SIG-M5 treated with dmso at 0.1 percent for 504 hours (cell line): ENCODE results near the gene CRYBA4.

Source experiments
- DNase-seq: peaks from one replicate; lab custom pipeline; 2025; ENCODE audit not compliant: unreplicated experiment; lab: John Stamatoyannopoulos, UW

The CRYBA4 gene

GRCh38 chr22:26620197-26620596 is 1.6 kb upstream of the CRYBA4 start:
- DNase-seq, result no peak

DNA sequence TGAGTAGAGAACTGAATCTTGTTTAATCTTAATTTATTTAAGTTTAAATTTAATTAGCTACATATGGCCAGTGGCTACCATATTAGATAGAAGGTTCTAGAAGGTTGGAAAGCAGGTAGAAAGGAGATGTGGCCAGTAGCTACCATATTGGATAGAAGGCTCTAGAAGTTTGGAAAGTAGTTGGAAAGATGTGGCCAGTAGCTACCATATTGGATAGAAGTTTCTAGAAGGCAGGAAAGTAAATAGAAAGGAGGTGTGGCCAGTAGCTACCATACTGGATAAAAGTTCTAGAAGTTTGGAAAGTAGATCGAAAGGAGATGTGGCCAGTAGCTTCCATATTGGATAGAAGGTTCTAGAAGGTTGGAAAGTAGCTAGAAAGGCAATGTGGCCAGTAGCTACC is 2.2 kb downstream of the CRYBA4 start:
- no peak for DNase-seq

DNA sequence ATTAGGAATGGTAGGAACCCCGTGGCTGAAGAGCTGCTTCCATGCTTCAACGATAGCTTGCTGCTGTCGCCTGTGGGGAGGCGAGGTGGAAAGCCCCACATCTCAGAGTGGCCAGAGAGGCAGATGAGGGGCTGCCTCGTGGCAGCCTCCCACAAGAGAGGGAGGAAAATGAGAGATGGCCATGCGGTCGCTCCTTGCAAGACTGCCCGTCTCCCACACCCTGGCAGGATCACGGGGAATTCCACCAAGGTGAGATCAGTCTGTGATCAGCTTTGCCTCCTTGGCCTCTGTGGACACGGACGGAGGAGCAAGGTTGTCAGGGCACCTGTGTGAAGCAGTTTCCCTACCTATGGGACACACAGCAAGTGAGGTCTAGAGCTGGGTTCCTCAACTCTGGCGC is 3.0 kb downstream of the CRYBA4 start:
- no peak for DNase-seq

GRCh38 chr22:26629988-26630761 is 8.4 kb downstream of the CRYBA4 start:
- DNase-seq, result no peak

- DNase-seq, result no peak
These were observed 9.5 kb downstream of the CRYBA4 start for GRCh38 chr22:26631282-26631681.

GRCh38 chr22:26632422-26633155 is 10.8 kb downstream of the CRYBA4 start:
- DNase-seq, result no peak

- DNase-seq, result no peak
These were observed 12.4 kb downstream of the CRYBA4 start for GRCh38 chr22:26634189-26634588.

GRCh38 chr22:26635117-26635516 is 13.4 kb downstream of the CRYBA4 start:
- DNase-seq, result no peak

GRCh38 chr22:26636296-26636695 is 14.5 kb downstream of the CRYBA4 start:
- DNase-seq, result no peak

GRCh38 chr22:26642465-26643417 is 21.0 kb downstream of the CRYBA4 start:
- peak; percentile 25 for DNase-seq

- no peak for DNase-seq
These were observed 21.8 kb downstream of the CRYBA4 start for GRCh38 chr22:26643418-26644100.

DNA sequence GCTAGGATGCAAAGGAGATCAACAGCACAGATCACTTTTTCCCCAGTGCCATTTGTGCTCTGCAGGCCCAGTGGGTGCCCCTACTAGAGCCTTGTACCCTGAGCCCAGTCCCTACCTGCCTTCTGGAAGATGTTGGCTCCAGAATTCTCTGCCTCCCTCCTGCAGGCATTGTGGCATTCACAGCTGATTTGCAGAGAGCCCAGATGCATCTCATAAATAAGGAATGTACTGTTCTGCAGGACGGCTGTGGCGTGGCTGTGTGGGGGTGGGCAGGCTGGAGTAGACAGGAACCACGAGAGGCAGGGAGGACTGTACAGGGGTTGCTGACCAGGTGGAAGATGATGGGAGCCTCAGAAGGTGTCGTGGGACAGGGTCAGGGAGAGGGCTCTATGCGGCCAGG is 24.4 kb downstream of the CRYBA4 start:
- DNase-seq, result no peak

DNA sequence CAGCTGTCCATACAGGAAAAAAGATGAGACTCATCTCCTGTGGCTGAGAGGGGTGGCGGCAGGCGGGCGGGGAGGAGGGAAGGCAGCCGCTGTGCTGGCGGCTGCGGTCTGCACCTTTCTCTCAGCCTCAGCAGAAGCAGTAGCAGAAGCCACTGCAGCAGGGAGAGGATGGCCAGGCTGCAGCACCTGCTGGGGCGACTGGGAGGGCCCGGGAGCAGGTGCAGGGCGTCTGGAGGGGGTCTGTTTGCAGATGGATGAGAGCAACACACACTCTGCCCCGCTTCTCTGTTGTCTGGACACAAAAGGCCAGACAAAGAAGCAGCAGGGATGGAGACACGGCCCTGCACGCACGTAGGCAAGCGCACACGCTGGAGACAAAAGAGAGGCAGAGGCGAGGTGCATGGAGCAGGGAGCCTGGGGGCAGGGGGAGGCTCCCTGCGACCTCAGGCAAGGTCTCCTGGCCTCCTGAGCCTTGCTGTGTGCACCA is 26.3 kb downstream of the CRYBA4 start:
- no peak for DNase-seq

DNA sequence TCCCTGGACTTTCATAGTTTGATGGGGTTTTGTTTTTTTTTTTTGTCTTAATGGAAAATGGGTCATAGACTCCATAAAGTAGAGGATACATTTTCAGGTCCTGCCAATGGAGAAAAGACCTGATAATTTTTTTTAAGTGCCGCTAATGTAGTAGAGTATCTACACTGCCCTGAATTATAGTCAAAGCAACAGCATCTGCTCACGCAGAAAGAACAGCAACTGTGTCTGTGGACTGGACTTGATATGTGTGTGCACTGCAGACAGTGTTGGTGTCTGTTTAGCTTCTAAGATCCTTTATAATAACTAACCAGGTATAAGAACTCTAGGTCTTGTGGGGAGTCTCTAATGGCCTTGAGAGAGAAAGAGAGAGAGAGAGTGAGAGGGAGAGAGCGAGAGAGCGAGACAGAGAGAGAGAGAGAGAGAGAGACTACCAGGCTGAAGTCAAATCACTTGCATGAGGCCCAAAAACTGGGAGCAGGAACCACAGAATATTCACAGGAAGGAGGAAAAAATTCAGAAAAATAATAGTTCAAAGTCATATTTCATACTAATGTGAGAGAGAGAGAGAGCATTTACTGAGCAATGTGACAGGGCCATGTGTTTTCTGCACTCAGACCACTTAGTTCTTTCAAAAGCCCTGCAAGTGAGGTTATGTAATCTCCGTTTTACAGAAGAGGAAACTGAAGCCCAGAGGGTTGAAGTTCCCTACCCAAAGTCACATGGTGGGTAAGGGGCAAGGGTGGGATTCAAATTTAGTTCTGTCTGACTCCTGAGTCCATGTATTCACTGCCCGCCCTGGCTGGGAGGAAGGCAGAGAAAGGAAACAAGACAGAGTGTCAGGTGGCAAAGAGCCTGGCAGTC is 27.0 kb downstream of the CRYBA4 start:
- peak; percentile 80 for DNase-seq

DNA sequence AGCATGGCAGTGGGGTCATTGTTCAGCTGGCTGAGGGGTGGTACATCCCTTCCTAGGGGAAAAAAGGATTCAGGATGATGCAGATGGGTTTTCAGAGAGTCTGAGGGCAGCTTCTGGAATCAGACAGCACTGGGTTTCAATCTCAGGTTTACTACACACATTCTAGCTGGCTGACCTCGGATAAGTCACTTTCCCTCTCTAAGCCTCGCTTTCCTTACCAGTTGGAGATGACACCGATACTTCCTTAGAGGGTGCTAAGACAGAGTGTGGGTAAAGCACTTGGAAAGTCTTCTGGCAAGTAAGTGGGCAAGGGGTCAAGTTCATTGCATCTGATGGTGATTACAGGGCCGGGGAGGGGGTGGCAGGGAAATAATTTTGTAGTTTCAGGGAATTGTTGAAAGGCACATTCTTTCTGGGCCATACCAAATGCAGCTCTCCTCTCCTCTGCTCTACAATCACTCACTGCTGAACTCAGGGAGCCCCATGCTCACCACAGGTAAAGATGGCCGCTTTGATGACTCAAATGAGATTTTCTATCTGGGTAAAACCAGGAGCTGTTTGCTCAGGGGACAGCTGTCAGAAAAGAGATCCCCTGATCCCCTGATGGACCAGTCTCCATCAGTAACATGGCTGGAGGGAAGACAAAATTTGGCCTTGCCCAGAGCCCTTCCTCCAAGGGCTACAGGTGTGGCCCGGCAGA is 29.1 kb downstream of the CRYBA4 start:
- DNase-seq, result no peak

GRCh38 chr22:26651815-26652214 is 30.1 kb downstream of the CRYBA4 start:
- DNase-seq, result peak; percentile 36

GRCh38 chr22:26656891-26657851 is 35.4 kb downstream of the CRYBA4 start, which contains the start of gene MIAT:
Gene MIAT (plus strand): TSS chr22:26657588.
- no peak for DNase-seq

DNA sequence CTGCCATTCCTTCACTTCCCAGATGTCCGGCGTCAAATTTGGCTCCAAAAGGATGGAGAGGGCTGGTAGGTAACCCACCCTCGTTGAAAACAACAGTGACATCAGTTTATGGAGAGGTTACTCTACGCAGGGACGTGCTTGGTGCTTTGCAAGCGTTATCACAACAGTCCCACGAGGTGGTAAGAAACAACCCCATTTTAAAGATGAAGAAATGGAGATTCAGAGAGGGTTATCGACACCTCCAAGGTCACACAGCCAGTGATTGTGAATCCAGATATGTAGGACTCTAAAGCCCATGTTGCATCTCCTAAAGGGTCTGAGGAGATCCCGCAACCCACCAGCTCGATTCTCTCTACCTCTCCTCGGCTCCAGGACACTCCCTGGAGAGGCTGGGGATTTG is 36.4 kb downstream of the CRYBA4 start:
- no peak for DNase-seq
